HepG2 (cell line): ENCODE results near the gene PARVB. TPM values are rescaled to one million over a fixed set of nuclear protein-coding genes. Genes with fewer than 3 reads are reported as not detected.

Experiments used
- ATAC-seq: fragments of 200-7000 bp; cut with Tn5 transposase; 3 replicates; pipeline ENCODE4 v1.9.1; 2020; ENCODE audit warnings: mild to moderate bottlenecking, moderate library complexity
- BruUV-seq: library from RNA; stranded (reverse); fragments of 400-500 nt; replicated peaks from 2 replicates; lab custom pipeline; 2021; lab: Mats Ljungman, UMichigan
- CTCF ChIA-PET: fragments of 300-600 bp; formaldehyde crosslinking; extraction: SDS; loops from one replicate; lab custom pipeline; 2021; ENCODE audit warnings: low total read pairs, inconsistent platforms, low intra/inter-chr PET ratio; lab: Yijun Ruan, JAX
- POLR2A ChIA-PET: fragments of 350-600 bp; sonication (Branson Sonifier 250); formaldehyde crosslinking; loops from one replicate; lab custom pipeline; 2020; ENCODE audit warnings: antibody characterized with exemption, inconsistent platforms; lab: Yijun Ruan, JAX
- DNase-seq: peaks from one replicate; pipeline ENCODE4 v3.0.0-alpha.2; 2015; ENCODE audit warnings: low spot score
- FAIRE-seq: peaks from 3 replicates; lab custom pipeline; 2011; peaks lifted over from hg19 to GRCh38; lab: Jason Lieb, UNC
- H2AFZ ChIP-seq: one replicate; pipeline ENCODE4 v1.6.1; 2011; ENCODE audit warnings: low read length, inconsistent platforms
- H3K27ac ChIP-seq: fragments of 300-600 bp; 3 replicates; pipeline ENCODE4 v1.8.0; 2011; ENCODE audit warnings: mixed run types, mild to moderate bottlenecking, mixed read lengths, low read length, inconsistent platforms; ENCODE audit not compliant: insufficient read depth; ENCODE audit errors: extremely low read length
- H3K27me3 ChIP-seq, 2 experiments: fragments of 200-600 bp in 1 of 2; 2 replicates in 1 of 2; 3 replicates in 1 of 2; pipeline versions ENCODE4 v1.6.0 to v1.8.0; 2011; ENCODE audit warnings: low read length in 2 of 2, mild to moderate bottlenecking in 2 of 2, moderate library complexity in 2 of 2, inconsistent platforms in 1 of 2; ENCODE audit not compliant: insufficient read depth in 2 of 2, control insufficient read depth in 1 of 2
- H3K36me3 ChIP-seq, 2 experiments: fragments of 200-600 bp in 1 of 2; replicated peaks in 1 of 2; 2 replicates in 1 of 2; 3 replicates in 1 of 2; pipeline versions ENCODE4 v1.5.1 to v1.8.0; 2011; ENCODE audit warnings: low read length in 2 of 2, inconsistent platforms in 1 of 2; ENCODE audit not compliant: insufficient read depth in 2 of 2, control insufficient read depth in 1 of 2
- H3K4me1 ChIP-seq: 2 replicates; pipeline ENCODE4 v1.5.1; 2012; ENCODE audit warnings: low read length, inconsistent platforms; ENCODE audit not compliant: insufficient read depth
- H3K4me2 ChIP-seq: 2 replicates; pipeline ENCODE4 v1.6.0; 2011; ENCODE audit warnings: low read depth, low read length, inconsistent platforms
- H3K4me3 ChIP-seq, 3 experiments: fragments of 200-600 bp in 1 of 3; sonication (generic), shearing (Covaris generic) in 1 of 3; replicated peaks in 1 of 3; 2 replicates each; pipeline ENCODE4 v1.5.1; 2011 to 2016; ENCODE audit warnings: low read length in 3 of 3, inconsistent platforms in 2 of 3, low read depth in 2 of 3, mild to moderate bottlenecking in 2 of 3, control low read depth in 1 of 3, mixed read lengths in 1 of 3; ENCODE audit not compliant: insufficient read depth in 1 of 3
- H3K79me2 ChIP-seq: one replicate; pipeline ENCODE4 v1.6.1; 2011; ENCODE audit warnings: low read length, inconsistent platforms; ENCODE audit not compliant: insufficient read depth
- H3K9ac ChIP-seq: 2 replicates; pipeline ENCODE4 v1.6.0; 2011; ENCODE audit warnings: mild to moderate bottlenecking, low read depth, low read length, inconsistent platforms; ENCODE audit not compliant: insufficient read depth
- H3K9me3 ChIP-seq: 2 replicates; pipeline ENCODE4 v1.5.1; 2012; ENCODE audit warnings: mild to moderate bottlenecking, low read length
- H4K20me1 ChIP-seq: 2 replicates; pipeline ENCODE4 v1.6.0; 2011; ENCODE audit warnings: inconsistent platforms, mild to moderate bottlenecking, low read length, moderate library complexity; ENCODE audit not compliant: insufficient read depth
- BORCS8-MEF2B ChIP-seq: sonication (generic); formaldehyde crosslinking; IDR thresholded peaks from 2 replicates; pipeline ENCODE4 v1.8.0; 2022; ENCODE audit warnings: mild to moderate bottlenecking, missing genetic modification reagents
- ELF4 ChIP-seq: sonication (generic); formaldehyde crosslinking; IDR thresholded peaks from 2 replicates; pipeline ENCODE4 v1.5.0; 2020; ENCODE audit warnings: missing genetic modification reagents, mild to moderate bottlenecking, moderate library complexity, borderline replicate concordance
- FOXA1 ChIP-seq, 2 experiments: fragments of 450-650 bp in 1 of 2; sonication (generic) in 1 of 2; formaldehyde crosslinking in 1 of 2; IDR thresholded peaks; 2 replicates each; pipeline versions ENCODE4 v1.4.0 to v1.6.1; 2016 to 2020; ENCODE audit warnings: missing genetic modification reagents in 1 of 2
- GATA4 ChIP-seq: sonication (generic); IDR thresholded peaks from 2 replicates; pipeline ENCODE4 v1.6.1; 2016; ENCODE audit warnings: antibody characterized with exemption, low read depth, borderline replicate concordance
- KLF16 ChIP-seq, 2 experiments: sonication (generic) in 1 of 2; formaldehyde crosslinking in 1 of 2; IDR thresholded peaks; 2 replicates each; pipeline versions ENCODE4 v1.6.1 to v1.8.0; 2016 to 2023; ENCODE audit warnings: missing genetic modification reagents in 2 of 2, missing compliant biosample characterization in 1 of 2
- NFIB ChIP-seq: sonication (generic); formaldehyde crosslinking; IDR thresholded peaks from 2 replicates; pipeline ENCODE4 v1.9.0; 2021; ENCODE audit warnings: missing genetic modification reagents, mild to moderate bottlenecking, borderline replicate concordance
- SIN3A ChIP-seq: IDR thresholded peaks from 2 replicates; pipeline ENCODE4 v1.6.1; 2011; ENCODE audit warnings: low read depth, mild to moderate bottlenecking, control low read depth, low read length, borderline replicate concordance
- ZKSCAN5 ChIP-seq: sonication (generic); formaldehyde crosslinking; IDR thresholded peaks from 2 replicates; pipeline ENCODE4 v1.5.1; 2020; ENCODE audit warnings: mild to moderate bottlenecking, missing genetic modification reagents
- ZMAT3 ChIP-seq: sonication (generic); formaldehyde crosslinking; conservative IDR thresholded peaks from 2 replicates; pipeline ENCODE4 v1.7.0; 2021; ENCODE audit warnings: missing genetic modification reagents
- ZMYM4 ChIP-seq: sonication (generic); formaldehyde crosslinking; IDR thresholded peaks from 2 replicates; pipeline ENCODE4 v1.8.1; 2023; ENCODE audit warnings: mild to moderate bottlenecking, missing genetic modification reagents
- ZNF607 ChIP-seq: sonication (generic); formaldehyde crosslinking; IDR thresholded peaks from 2 replicates; pipeline ENCODE4 v1.5.1; 2020; ENCODE audit warnings: missing genetic modification reagents, mild to moderate bottlenecking, borderline replicate concordance
- WGBS: methylation state at CpG from one replicate; pipeline ENCODE4 v1.1.6; 2017; ENCODE audit warnings: low lambda C conversion rate; 5-methylcytosine and 5-hydroxymethylcytosine counted together
- in situ Hi-C: cut with HindIII; loops from 2 replicates; pipeline ENCODE4 v1.10.0; 2017; ENCODE audit warnings: low pct_unique_long_range_greater_than_20kb; ENCODE audit not compliant: extremely low pct_ligation_motif_present
- intact Hi-C: fragments of 100-400 bp; cut with micrococcal nuclease; formaldehyde crosslinking; loops from one replicate; pipeline ENCODE4 v1.10.0; 2022; ENCODE audit not compliant: unreplicated experiment
- polyA plus RNA-seq, 8 experiments: library from polyadenylated mRNA; depleted of rRNA in 3 of 8; stranded (reverse) in 7 of 8; unstranded in 1 of 8; fragments of >200 nt; fragmentation: Illumina TruSeq in 4 of 8; extraction: Trizol in 4 of 8; gene quantifications; 2 replicates each; pipeline versions ENCODE4 v1.2.1 to v1.2.3, GENCODE V29; 2011 to 2016; ENCODE audit warnings: low read depth in 4 of 8, missing spikeins in 1 of 8, mixed read lengths in 1 of 8; ENCODE audit not compliant: insufficient read depth in 1 of 8
- total RNA-seq, 5 experiments: library from RNA; depleted of rRNA; stranded (reverse); fragments of >200 nt; fragmentation: Illumina TruSeq; extraction: Trizol; gene quantifications; 2 replicates each; pipeline ENCODE4 v1.2.3, GENCODE V29; 2016; ENCODE audit warnings: low read depth in 1 of 5
- TF ChIP-seq, protein P1 (sequence below): sonication (generic); formaldehyde crosslinking; IDR thresholded peaks from 2 replicates; pipeline ENCODE4 v1.9.0; 2021; ENCODE audit warnings: mild to moderate bottlenecking, missing genetic modification reagents

The PARVB gene
- total and polyA plus RNA-seq, 2 of the 13 experiments (the other 11 are each of a cell fraction or from before 2014, with no cell fraction given) = 0.11 to 0.15 TPM

DNA sequence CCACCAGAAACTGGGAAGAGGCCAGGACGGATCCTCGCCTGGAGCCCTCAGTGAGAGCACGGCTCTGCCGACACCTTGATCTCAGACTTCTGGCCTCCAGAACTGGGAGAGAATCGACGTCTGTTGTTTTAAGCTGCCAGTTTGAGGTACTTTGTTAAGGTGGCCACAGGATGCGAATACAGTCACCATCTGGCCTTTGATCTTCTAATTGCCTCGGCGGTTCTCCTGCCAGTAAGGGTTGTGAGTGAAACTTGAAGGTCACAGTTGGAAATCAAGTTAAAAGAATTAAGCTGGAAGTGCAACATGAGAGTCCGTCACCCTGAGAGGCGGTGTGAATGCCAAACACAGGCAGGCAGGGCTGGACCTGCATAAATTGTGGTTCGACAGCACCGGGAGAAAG, 27.9 kb downstream of the PARVB start:
- 43% methylated on average over 13 of the region's 13 CpGs for WGBS
- Histone ChIP-seq H3K9me3 (no peaks in the 10 kb centered on the region), H3K27ac (no peak overlapping the region)
- TF ChIP-seq ELF4 (CRISPR knock-in tag) = no peak
- TF ChIP-seq, all 625 proteins: peak for 0
- intact Hi-C loops (no loop called here), in situ Hi-C loops (no loop called here)
- H3K9ac ChIP-seq = no peak overlapping the region
- no peak for DNase-seq
- FAIRE-seq = no peak
- POLR2A ChIA-PET = no interaction called here
- no peaks in the 10 kb centered on the region for H3K36me3 ChIP-seq
- H4K20me1 ChIP-seq = no peaks in the 10 kb centered on the region
- no peak overlapping the region for H3K4me2 ChIP-seq
- H3K27me3 ChIP-seq = peaks cover 0 to 3% of the 10 kb centered on the region in 2 experiments; a peak in 1 of 5 replicates
- no peak overlapping the region for H2AFZ ChIP-seq
- BruUV-seq = no TSS peak
- CTCF ChIA-PET = no interaction called here
- H3K79me2 ChIP-seq = no peaks in the 10 kb centered on the region
- no peaks in the 10 kb centered on the region for H3K4me1 ChIP-seq
- H3K4me3 ChIP-seq = no peak overlapping the region
- ATAC-seq = no peak

DNA sequence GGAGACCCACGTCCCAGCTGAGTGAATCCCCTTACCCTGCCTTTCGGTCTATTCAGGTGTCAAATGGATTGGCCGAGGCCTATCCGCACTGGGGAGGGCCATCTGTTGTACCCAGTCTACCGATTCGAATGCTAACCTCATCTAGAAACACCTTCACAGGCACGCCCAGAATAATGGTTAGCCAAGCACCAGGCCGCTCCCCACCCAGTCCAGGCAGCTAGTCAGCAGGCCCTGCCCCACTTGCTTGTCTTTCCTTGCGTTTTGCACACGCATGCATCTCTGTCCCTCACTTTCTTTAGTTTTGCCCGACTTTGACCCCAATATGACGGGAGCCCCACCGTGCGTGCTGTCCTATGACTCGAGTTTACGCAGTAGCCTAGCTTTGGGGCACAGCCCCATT, 31.7 kb downstream of the PARVB start:
- WGBS = 59% methylated on average over 16 of the region's 16 CpGs
- no peaks in the 10 kb centered on the region for H3K79me2 ChIP-seq
- H4K20me1 ChIP-seq = no peaks in the 10 kb centered on the region
- no peaks in the 10 kb centered on the region for H3K4me1 ChIP-seq
- ChIA-PET CTCF (no interaction called here), POLR2A (no interaction called here)
- no peaks in the 10 kb centered on the region for H3K36me3 ChIP-seq
- FAIRE-seq (no peak), DNase-seq (no peak), ATAC-seq (no peak)
- H3K27ac ChIP-seq = no peak overlapping the region
- intact Hi-C loops = no loop called here
- no peaks in the 10 kb centered on the region for H3K27me3 ChIP-seq
- no peak overlapping the region for H3K9ac ChIP-seq
- H3K9me3 ChIP-seq = no peaks in the 10 kb centered on the region
- H3K4me2 ChIP-seq = no peak overlapping the region
- no peak overlapping the region for H2AFZ ChIP-seq
- BruUV-seq = no TSS peak
- in situ Hi-C loops = no loop called here
- H3K4me3 ChIP-seq = no peak overlapping the region
- TF ChIP-seq BORCS8-MEF2B (CRISPR knock-in tag) = no peak
- TF ChIP-seq ZMYM4 (CRISPR knock-in tag) = no peak
- TF ChIP-seq GATA4 = no peak
- TF ChIP-seq SIN3A = no peak
- TF ChIP-seq ZNF607 = no peak
- no peak for TF ChIP-seq KLF16 (CRISPR knock-in tag; IDR thresholded peaks at IDR 0.05)
- TF ChIP-seq NFIB = no peak
- TF ChIP-seq ZMAT3 (CRISPR knock-in tag) = no peak
- no peak for TF ChIP-seq FOXA1 (IDR thresholded peaks at IDR 0.05)
- TF ChIP-seq FOXA1 (CRISPR knock-in tag; IDR thresholded peaks at IDR 0.05) = no peak
- TF ChIP-seq ZKSCAN5 (CRISPR knock-in tag) = no peak
- TF ChIP-seq, protein P1, sequence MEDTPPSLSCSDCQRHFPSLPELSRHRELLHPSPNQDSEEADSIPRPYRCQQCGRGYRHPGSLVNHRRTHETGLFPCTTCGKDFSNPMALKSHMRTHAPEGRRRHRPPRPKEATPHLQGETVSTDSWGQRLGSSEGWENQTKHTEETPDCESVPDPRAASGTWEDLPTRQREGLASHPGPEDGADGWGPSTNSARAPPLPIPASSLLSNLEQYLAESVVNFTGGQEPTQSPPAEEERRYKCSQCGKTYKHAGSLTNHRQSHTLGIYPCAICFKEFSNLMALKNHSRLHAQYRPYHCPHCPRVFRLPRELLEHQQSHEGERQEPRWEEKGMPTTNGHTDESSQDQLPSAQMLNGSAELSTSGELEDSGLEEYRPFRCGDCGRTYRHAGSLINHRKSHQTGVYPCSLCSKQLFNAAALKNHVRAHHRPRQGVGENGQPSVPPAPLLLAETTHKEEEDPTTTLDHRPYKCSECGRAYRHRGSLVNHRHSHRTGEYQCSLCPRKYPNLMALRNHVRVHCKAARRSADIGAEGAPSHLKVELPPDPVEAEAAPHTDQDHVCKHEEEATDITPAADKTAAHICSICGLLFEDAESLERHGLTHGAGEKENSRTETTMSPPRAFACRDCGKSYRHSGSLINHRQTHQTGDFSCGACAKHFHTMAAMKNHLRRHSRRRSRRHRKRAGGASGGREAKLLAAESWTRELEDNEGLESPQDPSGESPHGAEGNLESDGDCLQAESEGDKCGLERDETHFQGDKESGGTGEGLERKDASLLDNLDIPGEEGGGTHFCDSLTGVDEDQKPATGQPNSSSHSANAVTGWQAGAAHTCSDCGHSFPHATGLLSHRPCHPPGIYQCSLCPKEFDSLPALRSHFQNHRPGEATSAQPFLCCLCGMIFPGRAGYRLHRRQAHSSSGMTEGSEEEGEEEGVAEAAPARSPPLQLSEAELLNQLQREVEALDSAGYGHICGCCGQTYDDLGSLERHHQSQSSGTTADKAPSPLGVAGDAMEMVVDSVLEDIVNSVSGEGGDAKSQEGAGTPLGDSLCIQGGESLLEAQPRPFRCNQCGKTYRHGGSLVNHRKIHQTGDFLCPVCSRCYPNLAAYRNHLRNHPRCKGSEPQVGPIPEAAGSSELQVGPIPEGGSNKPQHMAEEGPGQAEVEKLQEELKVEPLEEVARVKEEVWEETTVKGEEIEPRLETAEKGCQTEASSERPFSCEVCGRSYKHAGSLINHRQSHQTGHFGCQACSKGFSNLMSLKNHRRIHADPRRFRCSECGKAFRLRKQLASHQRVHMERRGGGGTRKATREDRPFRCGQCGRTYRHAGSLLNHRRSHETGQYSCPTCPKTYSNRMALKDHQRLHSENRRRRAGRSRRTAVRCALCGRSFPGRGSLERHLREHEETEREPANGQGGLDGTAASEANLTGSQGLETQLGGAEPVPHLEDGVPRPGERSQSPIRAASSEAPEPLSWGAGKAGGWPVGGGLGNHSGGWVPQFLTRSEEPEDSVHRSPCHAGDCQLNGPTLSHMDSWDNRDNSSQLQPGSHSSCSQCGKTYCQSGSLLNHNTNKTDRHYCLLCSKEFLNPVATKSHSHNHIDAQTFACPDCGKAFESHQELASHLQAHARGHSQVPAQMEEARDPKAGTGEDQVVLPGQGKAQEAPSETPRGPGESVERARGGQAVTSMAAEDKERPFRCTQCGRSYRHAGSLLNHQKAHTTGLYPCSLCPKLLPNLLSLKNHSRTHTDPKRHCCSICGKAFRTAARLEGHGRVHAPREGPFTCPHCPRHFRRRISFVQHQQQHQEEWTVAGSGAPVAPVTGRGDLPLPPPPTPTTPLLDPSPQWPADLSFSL (CRISPR knock-in tag) = no peak
